ENCODE results near the gene FGFR3. TPM values are rescaled to one million over a fixed set of nuclear protein-coding genes. Genes with fewer than 3 reads are reported as not detected.
A peak's percentile ranks its signal among the peaks of the same experiment; 100 is the strongest.

Gene FGFR3
- total and polyA plus RNA-seq, 3 experiments from 2014 or later = 0.07 TPM; not detected in 2

- POLR2A ChIA-PET = no interaction called here
- Mint-ChIP-seq H3K4me3 (no peak overlapping the region), H3K36me3 (no peaks in the 10 kb centered on the region), H3K27me3 (peaks cover 4 to 13% of the 10 kb centered on the region in 2 donors), H3K4me1 (peaks cover 0 to 7% (median 0%) of the 10 kb centered on the region in 3 donors), H3K9me3 (no peaks in the 10 kb centered on the region), H3K27ac (no peak overlapping the region)
- Histone ChIP-seq H3K9me3 (ENCODE audit: low read length) (no peaks in the 10 kb centered on the region), H3K27me3 (ENCODE audit: insufficient read depth, low read length, poor library complexity, severe bottlenecking) (no peaks in the 10 kb centered on the region), H3K4me1 (ENCODE audit: insufficient read depth, low read length) (no peaks in the 10 kb centered on the region), H3K36me3 (ENCODE audit: insufficient read depth, low read length) (no peaks in the 10 kb centered on the region), H3K27ac (ENCODE audit: low read depth, low read length) (no peak overlapping the region), H3K4me3 (ENCODE audit: low read length) (no peak overlapping the region)
- DNase-seq = no peak
- CTCF ChIA-PET = no interaction called here
Observed at GRCh38 chr4:1763070-1763549, 30.0 kb upstream of the FGFR3 start.

- H3K36me3 Mint-ChIP-seq = no peaks in the 10 kb centered on the region
- peaks cover 0 to 11% (median 2%) of the 10 kb centered on the region in 3 donors for H3K4me1 Mint-ChIP-seq
- Histone ChIP-seq H3K4me1 (ENCODE audit: insufficient read depth, low read length) (no peaks in the 10 kb centered on the region), H3K9me3 (ENCODE audit: low read length) (no peaks in the 10 kb centered on the region), H3K36me3 (ENCODE audit: insufficient read depth, low read length) (no peaks in the 10 kb centered on the region), H3K4me3 (ENCODE audit: low read length) (no peak overlapping the region), H3K27me3 (ENCODE audit: insufficient read depth, low read length, poor library complexity, severe bottlenecking) (no peaks in the 10 kb centered on the region), H3K27ac (ENCODE audit: low read depth, low read length) (no peak overlapping the region)
- no peaks in the 10 kb centered on the region for H3K9me3 Mint-ChIP-seq
- no peak overlapping the region for H3K4me3 Mint-ChIP-seq
- peaks cover 4 to 18% of the 10 kb centered on the region in 2 donors for H3K27me3 Mint-ChIP-seq
- POLR2A ChIA-PET = no interaction called here
- no peak for DNase-seq
- no peak overlapping the region for H3K27ac Mint-ChIP-seq
- CTCF ChIA-PET = no interaction called here
Observed at GRCh38 chr4:1763550-1764080, 29.5 kb upstream of the FGFR3 start.

GRCh38 chr4:1764670-1765069 is 28.4 kb upstream of the FGFR3 start:
- H3K27ac Mint-ChIP-seq = no peak overlapping the region
- POLR2A ChIA-PET = no interaction called here
- CTCF ChIA-PET = no interaction called here

GRCh38 chr4:1765409-1766072 is 27.6 kb upstream of the FGFR3 start:
- Histone ChIP-seq H3K9me3 (ENCODE audit: low read length) (no peaks in the 10 kb centered on the region), H3K27ac (ENCODE audit: low read depth, low read length) (no peak overlapping the region), H3K4me3 (ENCODE audit: low read length) (no peak overlapping the region), H3K4me1 (ENCODE audit: insufficient read depth, low read length) (no peaks in the 10 kb centered on the region), H3K36me3 (ENCODE audit: insufficient read depth, low read length) (no peaks in the 10 kb centered on the region), H3K27me3 (ENCODE audit: insufficient read depth, low read length, poor library complexity, severe bottlenecking) (no peaks in the 10 kb centered on the region)
- ChIA-PET CTCF (no interaction called here), POLR2A (no interaction called here)
- H3K9me3 Mint-ChIP-seq = no peaks in the 10 kb centered on the region
- H3K27me3 Mint-ChIP-seq = peaks cover 4 to 20% of the 10 kb centered on the region in 2 donors
- peaks cover 0 to 11% (median 2%) of the 10 kb centered on the region in 3 donors for H3K4me1 Mint-ChIP-seq
- H3K27ac Mint-ChIP-seq = no peak overlapping the region
- DNase-seq = no peak
- peak overlapping the region in 2 of 7 donors; percentile 36 to 56 for H3K4me3 Mint-ChIP-seq
- H3K36me3 Mint-ChIP-seq = no peaks in the 10 kb centered on the region

More at GRCh38 chr4:1764670-1765069, 28.4 kb upstream of the FGFR3 start:
- H3K4me3 ChIP-seq (ENCODE audit: low read length) = no peak overlapping the region
- H3K27ac ChIP-seq (ENCODE audit: low read depth, low read length) = no peak overlapping the region
- H3K36me3 Mint-ChIP-seq = no peaks in the 10 kb centered on the region
- no peaks in the 10 kb centered on the region for H3K9me3 ChIP-seq (ENCODE audit: low read length)
- DNase-seq = no peak
- no peak overlapping the region for H3K4me3 Mint-ChIP-seq
- no peaks in the 10 kb centered on the region for H3K9me3 Mint-ChIP-seq
- peaks cover 4 to 20% of the 10 kb centered on the region in 2 donors for H3K27me3 Mint-ChIP-seq
- H3K4me1 ChIP-seq (ENCODE audit: insufficient read depth, low read length) = no peaks in the 10 kb centered on the region
- no peaks in the 10 kb centered on the region for H3K36me3 ChIP-seq (ENCODE audit: insufficient read depth, low read length)
- peaks cover 0 to 11% (median 2%) of the 10 kb centered on the region in 3 donors for H3K4me1 Mint-ChIP-seq
- H3K27me3 ChIP-seq (ENCODE audit: insufficient read depth, low read length, poor library complexity, severe bottlenecking) = no peaks in the 10 kb centered on the region

GRCh38 chr4:1766106-1767060 is 26.7 kb upstream of the FGFR3 start:
- peaks cover 4 to 20% of the 10 kb centered on the region in 2 donors for H3K27me3 Mint-ChIP-seq
- H3K4me1 Mint-ChIP-seq = peaks cover 0 to 11% (median 2%) of the 10 kb centered on the region in 3 donors
- Histone ChIP-seq H3K4me1 (ENCODE audit: insufficient read depth, low read length) (no peaks in the 10 kb centered on the region), H3K27ac (ENCODE audit: low read depth, low read length) (no peak overlapping the region), H3K36me3 (ENCODE audit: insufficient read depth, low read length) (no peaks in the 10 kb centered on the region), H3K4me3 (ENCODE audit: low read length) (no peak overlapping the region), H3K9me3 (ENCODE audit: low read length) (no peaks in the 10 kb centered on the region), H3K27me3 (ENCODE audit: insufficient read depth, low read length, poor library complexity, severe bottlenecking) (no peaks in the 10 kb centered on the region)
- no peak for DNase-seq
- no peaks in the 10 kb centered on the region for H3K36me3 Mint-ChIP-seq
- no peak overlapping the region for H3K27ac Mint-ChIP-seq
- no peaks in the 10 kb centered on the region for H3K9me3 Mint-ChIP-seq
- ChIA-PET POLR2A (no interaction called here), CTCF (no interaction called here)
- H3K4me3 Mint-ChIP-seq = no peak overlapping the region

GRCh38 chr4:1767061-1767769 is 25.9 kb upstream of the FGFR3 start:
- Histone ChIP-seq H3K9me3 (ENCODE audit: low read length) (no peaks in the 10 kb centered on the region), H3K4me1 (ENCODE audit: insufficient read depth, low read length) (no peaks in the 10 kb centered on the region), H3K27ac (ENCODE audit: low read depth, low read length) (no peak overlapping the region), H3K4me3 (ENCODE audit: low read length) (no peak overlapping the region), H3K27me3 (ENCODE audit: insufficient read depth, low read length, poor library complexity, severe bottlenecking) (no peaks in the 10 kb centered on the region), H3K36me3 (ENCODE audit: insufficient read depth, low read length) (no peaks in the 10 kb centered on the region)
- peaks cover 1 to 24% of the 10 kb centered on the region in 2 donors for H3K27me3 Mint-ChIP-seq
- DNase-seq = no peak
- H3K4me3 Mint-ChIP-seq = no peak overlapping the region
- peaks cover 0 to 15% (median 2%) of the 10 kb centered on the region in 3 donors for H3K4me1 Mint-ChIP-seq
- H3K36me3 Mint-ChIP-seq = no peaks in the 10 kb centered on the region
- H3K27ac Mint-ChIP-seq = no peak overlapping the region
- CTCF ChIA-PET = no interaction called here
- POLR2A ChIA-PET = no interaction called here
- no peaks in the 10 kb centered on the region for H3K9me3 Mint-ChIP-seq

GRCh38 chr4:1767770-1768366 is 25.2 kb upstream of the FGFR3 start:
- Histone ChIP-seq H3K27ac (ENCODE audit: low read depth, low read length) (no peak overlapping the region), H3K27me3 (ENCODE audit: insufficient read depth, low read length, poor library complexity, severe bottlenecking) (no peaks in the 10 kb centered on the region), H3K36me3 (ENCODE audit: insufficient read depth, low read length) (no peaks in the 10 kb centered on the region), H3K9me3 (ENCODE audit: low read length) (no peaks in the 10 kb centered on the region), H3K4me3 (ENCODE audit: low read length) (no peak overlapping the region), H3K4me1 (ENCODE audit: insufficient read depth, low read length) (no peaks in the 10 kb centered on the region)
- no peak for DNase-seq
- no peaks in the 10 kb centered on the region for H3K9me3 Mint-ChIP-seq
- H3K27ac Mint-ChIP-seq = no peak overlapping the region
- H3K4me1 Mint-ChIP-seq = peaks cover 0 to 15% (median 2%) of the 10 kb centered on the region in 3 donors
- H3K4me3 Mint-ChIP-seq = peak overlapping the region in 5 of 7 donors; percentile 34 to 70 (median 62)
- POLR2A ChIA-PET = no interaction called here
- peaks cover 1 to 24% of the 10 kb centered on the region in 2 donors for H3K27me3 Mint-ChIP-seq
- H3K36me3 Mint-ChIP-seq = no peaks in the 10 kb centered on the region
- CTCF ChIA-PET = no interaction called here

All from CD8-positive, alpha-beta memory T cell (primary cell).